Activated naive CD8-positive, alpha-beta T cell treated with anti-CD3 and anti-CD28 coated beads, Interleukin-2, amount 10 ng/mL, durations not matched to agents 7 days and 5 days (primary cell): Measurements from ENCODE around the gene DDX10. TPM values are rescaled to one million over a fixed set of nuclear protein-coding genes. Genes with fewer than 3 reads are reported as not detected.

Experiments
- ATAC-seq: fragments of 150-1000 bp; cut with Tn5 transposase; one replicate; pipeline ENCODE4 v1.10.0; 2021; ENCODE audit warnings: low read depth, moderate library complexity
- POLR2A ChIA-PET: fragments of 350-600 bp; sonication (Branson Sonifier 250); formaldehyde crosslinking; loops from one replicate; lab custom pipeline; 2021; ENCODE audit warnings: antibody characterized with exemption; lab: Charles Lee
- DNase-seq: peaks from one replicate; pipeline ENCODE4 v3.0.0; 2021
- H3K27ac Mint-ChIP-seq: one replicate; pipeline ENCODE4 v1.8.0; 2022; ENCODE audit warnings: mild to moderate bottlenecking, mixed read lengths
- H3K27me3 Mint-ChIP-seq: one replicate; pipeline ENCODE4 v1.8.0; 2022; ENCODE audit warnings: mild to moderate bottlenecking, moderate library complexity, mixed read lengths
- H3K36me3 Mint-ChIP-seq: one replicate; pipeline ENCODE4 v1.8.0; 2021; ENCODE audit warnings: mild to moderate bottlenecking, mixed read lengths
- H3K4me1 Mint-ChIP-seq: one replicate; pipeline ENCODE4 v1.8.0; 2021; ENCODE audit warnings: mixed read lengths
- H3K4me3 Mint-ChIP-seq: one replicate; pipeline ENCODE4 v1.8.0; 2022; ENCODE audit warnings: mild to moderate bottlenecking, moderate library complexity, mixed read lengths
- H3K9me3 Mint-ChIP-seq: one replicate; pipeline ENCODE4 v1.8.0; 2021; ENCODE audit warnings: mixed read lengths
- total RNA-seq, 2 experiments: library from RNA; stranded (reverse); gene quantifications; one replicate each; pipeline ENCODE4 v1.2.3, GENCODE V29; 2021

The DDX10 gene
- total RNA-seq, 2 experiments from 2014 or later = 22.0 to 24.7 TPM

GRCh38 chr11:108913204-108913603 is 248.3 kb downstream of the DDX10 start:
- peaks cover 7% of the 10 kb centered on the region for H3K36me3 Mint-ChIP-seq
- no peaks in the 10 kb centered on the region for H3K4me1 Mint-ChIP-seq
- POLR2A ChIA-PET = no interaction called here
- DNase-seq (no peak), ATAC-seq (no peak)
- H3K27ac Mint-ChIP-seq = no peak overlapping the region
- H3K27me3 Mint-ChIP-seq = no peaks in the 10 kb centered on the region
- H3K4me3 Mint-ChIP-seq = no peak overlapping the region
- H3K9me3 Mint-ChIP-seq = no peaks in the 10 kb centered on the region

- Mint-ChIP-seq H3K4me3 (no peak overlapping the region), H3K4me1 (no peaks in the 10 kb centered on the region), H3K27me3 (no peaks in the 10 kb centered on the region), H3K36me3 (peaks cover 10% of the 10 kb centered on the region), H3K27ac (no peak overlapping the region), H3K9me3 (peaks cover 1% of the 10 kb centered on the region)
- POLR2A ChIA-PET = no interaction called here
- DNase-seq (no peak), ATAC-seq (no peak)
Observed at GRCh38 chr11:108914211-108914610, 249.3 kb downstream of the DDX10 start.

GRCh38 chr11:108914981-108915380 is 250.1 kb downstream of the DDX10 start:
- Mint-ChIP-seq H3K9me3 (peaks cover 1% of the 10 kb centered on the region), H3K4me1 (no peaks in the 10 kb centered on the region), H3K27me3 (no peaks in the 10 kb centered on the region), H3K36me3 (peaks cover 18% of the 10 kb centered on the region), H3K4me3 (no peak overlapping the region), H3K27ac (no peak overlapping the region)
- DNase-seq (no peak), ATAC-seq (no peak)
- POLR2A ChIA-PET = no interaction called here

- H3K4me1 Mint-ChIP-seq = no peaks in the 10 kb centered on the region
- no peak overlapping the region for H3K4me3 Mint-ChIP-seq
- H3K9me3 Mint-ChIP-seq = peaks cover 1% of the 10 kb centered on the region
- H3K27ac Mint-ChIP-seq = no peak overlapping the region
- H3K27me3 Mint-ChIP-seq = no peaks in the 10 kb centered on the region
- DNase-seq = no peak
- no peak for ATAC-seq
- POLR2A ChIA-PET = no interaction called here
- peaks cover 20% of the 10 kb centered on the region for H3K36me3 Mint-ChIP-seq
Observed at GRCh38 chr11:108915666-108916065, 250.8 kb downstream of the DDX10 start.

- Mint-ChIP-seq H3K4me3 (no peak overlapping the region), H3K36me3 (peaks cover 20% of the 10 kb centered on the region), H3K4me1 (no peaks in the 10 kb centered on the region), H3K27me3 (no peaks in the 10 kb centered on the region), H3K27ac (no peak overlapping the region), H3K9me3 (peaks cover 1% of the 10 kb centered on the region)
- POLR2A ChIA-PET = no interaction called here
- DNase-seq (no peak), ATAC-seq (no peak)
Observed at GRCh38 chr11:108916290-108916689, 251.4 kb downstream of the DDX10 start.

- Mint-ChIP-seq H3K9me3 (peaks cover 1% of the 10 kb centered on the region), H3K27ac (no peak overlapping the region), H3K4me1 (no peaks in the 10 kb centered on the region), H3K4me3 (no peak overlapping the region), H3K27me3 (no peaks in the 10 kb centered on the region), H3K36me3 (peaks cover 20% of the 10 kb centered on the region)
- POLR2A ChIA-PET = no interaction called here
- no peak for ATAC-seq
- DNase-seq = no peak
Observed at GRCh38 chr11:108916935-108917334, 252.1 kb downstream of the DDX10 start.

GRCh38 chr11:108921211-108921610 is 256.3 kb downstream of the DDX10 start:
- ATAC-seq = no peak
- DNase-seq = no peak
- H3K4me3 Mint-ChIP-seq = no peak overlapping the region
- peaks cover 1% of the 10 kb centered on the region for H3K9me3 Mint-ChIP-seq
- H3K27ac Mint-ChIP-seq = no peak overlapping the region
- peaks cover 22% of the 10 kb centered on the region for H3K36me3 Mint-ChIP-seq
- H3K27me3 Mint-ChIP-seq = no peaks in the 10 kb centered on the region
- peaks cover 4% of the 10 kb centered on the region for H3K4me1 Mint-ChIP-seq
- POLR2A ChIA-PET = no interaction called here

GRCh38 chr11:108922241-108922640 is 257.4 kb downstream of the DDX10 start:
- Mint-ChIP-seq H3K4me1 (peaks cover 4% of the 10 kb centered on the region), H3K36me3 (peaks cover 22% of the 10 kb centered on the region)
- POLR2A ChIA-PET = no interaction called here

GRCh38 chr11:108923413-108923812 is 258.5 kb downstream of the DDX10 start:
- H3K27ac Mint-ChIP-seq = no peak overlapping the region
- H3K4me3 Mint-ChIP-seq = no peak overlapping the region
- H3K4me1 Mint-ChIP-seq = peaks cover 6% of the 10 kb centered on the region
- H3K27me3 Mint-ChIP-seq = no peaks in the 10 kb centered on the region
- H3K36me3 Mint-ChIP-seq = peaks cover 25% of the 10 kb centered on the region
- ATAC-seq (no peak), DNase-seq (no peak)
- H3K9me3 Mint-ChIP-seq = peaks cover 1% of the 10 kb centered on the region
- POLR2A ChIA-PET = no interaction called here

More at GRCh38 chr11:108922241-108922640, 257.4 kb downstream of the DDX10 start:
- ATAC-seq (no peak), DNase-seq (no peak)
- no peaks in the 10 kb centered on the region for H3K27me3 Mint-ChIP-seq
- H3K9me3 Mint-ChIP-seq = peaks cover 1% of the 10 kb centered on the region
- H3K27ac Mint-ChIP-seq = no peak overlapping the region
- H3K4me3 Mint-ChIP-seq = no peak overlapping the region

GRCh38 chr11:108926171-108926840 is 261.4 kb downstream of the DDX10 start:
- no peaks in the 10 kb centered on the region for H3K9me3 Mint-ChIP-seq
- ATAC-seq (no peak), DNase-seq (no peak)
- H3K4me3 Mint-ChIP-seq = no peak overlapping the region
- H3K27ac Mint-ChIP-seq = no peak overlapping the region
- peaks cover 10% of the 10 kb centered on the region for H3K36me3 Mint-ChIP-seq
- no peaks in the 10 kb centered on the region for H3K27me3 Mint-ChIP-seq
- H3K4me1 Mint-ChIP-seq = peaks cover 6% of the 10 kb centered on the region
- POLR2A ChIA-PET = no interaction called here

- no peak overlapping the region for H3K27ac Mint-ChIP-seq
- ATAC-seq = no peak
- POLR2A ChIA-PET = no interaction called here
- no peak overlapping the region for H3K4me3 Mint-ChIP-seq
- no peaks in the 10 kb centered on the region for H3K9me3 Mint-ChIP-seq
- peaks cover 10% of the 10 kb centered on the region for H3K36me3 Mint-ChIP-seq
- no peaks in the 10 kb centered on the region for H3K27me3 Mint-ChIP-seq
- no peak for DNase-seq
- peaks cover 6% of the 10 kb centered on the region for H3K4me1 Mint-ChIP-seq
Observed at GRCh38 chr11:108926841-108927577, 262.1 kb downstream of the DDX10 start.

- POLR2A ChIA-PET = no interaction called here
- H3K36me3 Mint-ChIP-seq = peaks cover 10% of the 10 kb centered on the region
Observed at GRCh38 chr11:108927791-108928545, 263.1 kb downstream of the DDX10 start.

GRCh38 chr11:108929241-108929640 is 264.4 kb downstream of the DDX10 start:
- Mint-ChIP-seq H3K36me3 (peaks cover 6% of the 10 kb centered on the region), H3K27me3 (no peaks in the 10 kb centered on the region), H3K4me1 (peaks cover 3% of the 10 kb centered on the region), H3K27ac (no peak overlapping the region), H3K4me3 (no peak overlapping the region), H3K9me3 (no peaks in the 10 kb centered on the region)
- POLR2A ChIA-PET = no interaction called here
- DNase-seq (no peak), ATAC-seq (no peak)

More at GRCh38 chr11:108927791-108928545, 263.1 kb downstream of the DDX10 start:
- DNase-seq (no peak), ATAC-seq (no peak)
- Mint-ChIP-seq H3K27me3 (no peaks in the 10 kb centered on the region), H3K4me1 (peaks cover 6% of the 10 kb centered on the region), H3K4me3 (no peak overlapping the region), H3K27ac (no peak overlapping the region), H3K9me3 (no peaks in the 10 kb centered on the region)
